ENCODE measurements around the gene SLC8A3.

The SLC8A3 gene

GRCh38 chr14:70149596-70150165 lies 39.1 kb downstream of the SLC8A3 start:
- DNase-seq (ENCODE audit: low spot score), result no peak
- ATAC-seq (ENCODE audit: low read depth), result no peak

GRCh38 chr14:70148911-70149595 lies 39.7 kb downstream of the SLC8A3 start:
- H3K27me3 ChIP-seq (ENCODE audit: insufficient read depth, poor library complexity, severe bottlenecking), result peaks cover 22% of the 10 kb centered on the region
- DNase-seq (ENCODE audit: low spot score) (no peak), ATAC-seq (ENCODE audit: low read depth) (peak; percentile 23; the same call in 1 of the 3 replicates)
- no peak overlapping the region for H3K27ac ChIP-seq (ENCODE audit: poor library complexity, severe bottlenecking)
- no peak overlapping the region for H3K4me3 ChIP-seq (ENCODE audit: severe bottlenecking)
- H3K9me3 ChIP-seq (ENCODE audit: severe bottlenecking), result no peaks in the 10 kb centered on the region
- TF ChIP-seq, protein P1, sequence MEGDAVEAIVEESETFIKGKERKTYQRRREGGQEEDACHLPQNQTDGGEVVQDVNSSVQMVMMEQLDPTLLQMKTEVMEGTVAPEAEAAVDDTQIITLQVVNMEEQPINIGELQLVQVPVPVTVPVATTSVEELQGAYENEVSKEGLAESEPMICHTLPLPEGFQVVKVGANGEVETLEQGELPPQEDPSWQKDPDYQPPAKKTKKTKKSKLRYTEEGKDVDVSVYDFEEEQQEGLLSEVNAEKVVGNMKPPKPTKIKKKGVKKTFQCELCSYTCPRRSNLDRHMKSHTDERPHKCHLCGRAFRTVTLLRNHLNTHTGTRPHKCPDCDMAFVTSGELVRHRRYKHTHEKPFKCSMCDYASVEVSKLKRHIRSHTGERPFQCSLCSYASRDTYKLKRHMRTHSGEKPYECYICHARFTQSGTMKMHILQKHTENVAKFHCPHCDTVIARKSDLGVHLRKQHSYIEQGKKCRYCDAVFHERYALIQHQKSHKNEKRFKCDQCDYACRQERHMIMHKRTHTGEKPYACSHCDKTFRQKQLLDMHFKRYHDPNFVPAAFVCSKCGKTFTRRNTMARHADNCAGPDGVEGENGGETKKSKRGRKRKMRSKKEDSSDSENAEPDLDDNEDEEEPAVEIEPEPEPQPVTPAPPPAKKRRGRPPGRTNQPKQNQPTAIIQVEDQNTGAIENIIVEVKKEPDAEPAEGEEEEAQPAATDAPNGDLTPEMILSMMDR (IDR thresholded peaks at IDR 0.05; ENCODE audit: poor library complexity, severe bottlenecking), result no peak
- no peaks in the 10 kb centered on the region for H3K36me3 ChIP-seq (ENCODE audit: low read depth)
- H3K4me1 ChIP-seq (ENCODE audit: insufficient read depth, poor library complexity, severe bottlenecking), result no peaks in the 10 kb centered on the region

More at GRCh38 chr14:70149596-70150165, 39.1 kb downstream of the SLC8A3 start:
- Histone ChIP-seq H3K36me3 (ENCODE audit: low read depth) (no peaks in the 10 kb centered on the region), H3K4me1 (ENCODE audit: insufficient read depth, poor library complexity, severe bottlenecking) (no peaks in the 10 kb centered on the region), H3K27me3 (ENCODE audit: insufficient read depth, poor library complexity, severe bottlenecking) (peaks cover 21% of the 10 kb centered on the region), H3K27ac (ENCODE audit: poor library complexity, severe bottlenecking) (no peak overlapping the region), H3K9me3 (ENCODE audit: severe bottlenecking) (no peaks in the 10 kb centered on the region), H3K4me3 (ENCODE audit: severe bottlenecking) (no peak overlapping the region)
- TF ChIP-seq, protein P1 (IDR thresholded peaks at IDR 0.05; ENCODE audit: poor library complexity, severe bottlenecking), result no peak

DNA sequence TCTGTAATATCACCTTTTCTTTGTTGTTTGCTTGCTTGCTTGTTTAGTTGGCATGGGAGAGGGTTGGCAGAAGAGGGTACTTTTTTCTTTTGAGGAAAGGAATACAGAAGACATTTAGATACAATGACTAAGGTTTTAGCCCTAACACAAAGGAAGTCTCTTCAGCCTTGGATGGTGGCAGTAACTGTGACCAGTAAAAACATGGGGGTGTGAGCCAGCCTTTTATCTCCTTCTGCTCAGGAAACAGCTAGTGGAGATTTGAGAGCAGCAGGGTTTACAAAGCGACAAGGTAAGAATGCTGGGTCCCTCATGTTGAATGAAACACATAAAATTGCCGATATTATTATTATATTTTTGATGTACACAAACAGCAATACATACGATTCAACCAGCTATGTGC lies 40.4 kb downstream of the SLC8A3 start:
- peaks cover 22% of the 10 kb centered on the region for H3K27me3 ChIP-seq (ENCODE audit: insufficient read depth, poor library complexity, severe bottlenecking)
- H3K9me3 ChIP-seq (ENCODE audit: severe bottlenecking), result no peaks in the 10 kb centered on the region
- ATAC-seq (ENCODE audit: low read depth), result no peak
- TF ChIP-seq, protein P1 (IDR thresholded peaks at IDR 0.05; ENCODE audit: poor library complexity, severe bottlenecking), result no peak
- no peak overlapping the region for H3K4me3 ChIP-seq (ENCODE audit: severe bottlenecking)
- H3K36me3 ChIP-seq (ENCODE audit: low read depth), result no peaks in the 10 kb centered on the region
- H3K4me1 ChIP-seq (ENCODE audit: insufficient read depth, poor library complexity, severe bottlenecking), result no peaks in the 10 kb centered on the region
- no peak overlapping the region for H3K27ac ChIP-seq (ENCODE audit: poor library complexity, severe bottlenecking)
- DNase-seq (ENCODE audit: low spot score), result no peak

DNA sequence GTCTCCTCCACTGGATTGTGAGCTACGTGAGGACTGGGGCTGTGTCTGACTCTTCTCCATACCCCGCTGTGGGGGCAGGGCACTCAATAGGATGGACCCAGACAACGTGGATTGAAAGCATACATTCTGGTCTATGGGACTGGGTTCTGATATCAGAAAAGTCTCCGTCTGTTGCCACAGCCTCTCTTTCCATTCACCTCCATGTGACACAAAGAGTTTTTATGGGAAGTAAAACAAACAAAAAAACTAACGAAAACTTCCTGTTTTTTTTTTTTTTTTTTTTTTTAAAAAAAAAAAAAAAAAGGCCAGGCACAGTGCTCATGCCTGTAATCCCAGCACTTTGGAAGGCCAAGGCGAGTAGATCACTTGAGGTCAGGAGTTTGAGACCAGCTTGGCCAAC lies 44.7 kb downstream of the SLC8A3 start:
- no peaks in the 10 kb centered on the region for H3K4me1 ChIP-seq (ENCODE audit: insufficient read depth, poor library complexity, severe bottlenecking)
- no peak overlapping the region for H3K27ac ChIP-seq (ENCODE audit: poor library complexity, severe bottlenecking)
- DNase-seq (ENCODE audit: low spot score), result no peak
- TF ChIP-seq, protein P1 (IDR thresholded peaks at IDR 0.05; ENCODE audit: poor library complexity, severe bottlenecking), result no peak
- peaks cover 37% of the 10 kb centered on the region for H3K27me3 ChIP-seq (ENCODE audit: insufficient read depth, poor library complexity, severe bottlenecking)
- H3K9me3 ChIP-seq (ENCODE audit: severe bottlenecking), result no peaks in the 10 kb centered on the region
- H3K36me3 ChIP-seq (ENCODE audit: low read depth), result no peaks in the 10 kb centered on the region
- no peak overlapping the region for H3K4me3 ChIP-seq (ENCODE audit: severe bottlenecking)
- no peak for ATAC-seq (ENCODE audit: low read depth)

- H3K27me3 ChIP-seq (ENCODE audit: insufficient read depth, poor library complexity, severe bottlenecking), result peaks cover 37% of the 10 kb centered on the region
- ATAC-seq (ENCODE audit: low read depth), result no peak
Observed at GRCh38 chr14:70143306-70143705, 45.4 kb downstream of the SLC8A3 start.

More at GRCh38 chr14:70143306-70143705, 45.4 kb downstream of the SLC8A3 start:
- Histone ChIP-seq H3K27ac (ENCODE audit: poor library complexity, severe bottlenecking) (no peak overlapping the region), H3K4me1 (ENCODE audit: insufficient read depth, poor library complexity, severe bottlenecking) (no peaks in the 10 kb centered on the region), H3K36me3 (ENCODE audit: low read depth) (no peaks in the 10 kb centered on the region), H3K4me3 (ENCODE audit: severe bottlenecking) (no peak overlapping the region), H3K9me3 (ENCODE audit: severe bottlenecking) (no peaks in the 10 kb centered on the region)
- TF ChIP-seq, protein P1 (IDR thresholded peaks at IDR 0.05; ENCODE audit: poor library complexity, severe bottlenecking), result no peak
- DNase-seq (ENCODE audit: low spot score), result no peak

Measured in RWPE2 (cell line).